KMS-11 (cell line): ENCODE data around the gene CDK14.

Source experiments
- H2AFZ ChIP-seq: fragments of 200-600 bp; sonication (generic); 2 replicates; pipeline ENCODE4 v1.6.1; 2016; ENCODE audit warnings: antibody characterized with exemption, mixed run types, low read depth
- H3K27ac ChIP-seq: fragments of 200-600 bp; sonication (generic); 2 replicates; pipeline ENCODE4 v1.6.1; 2016; ENCODE audit warnings: mild to moderate bottlenecking, mixed run types
- H3K27me3 ChIP-seq: fragments of 200-600 bp; sonication (generic); 2 replicates; pipeline ENCODE4 v1.6.1; 2017; ENCODE audit warnings: mild to moderate bottlenecking, low read depth, mixed run types, moderate library complexity; ENCODE audit not compliant: insufficient read depth
- H3K36me3 ChIP-seq: fragments of 200-600 bp; sonication (generic); 2 replicates; pipeline ENCODE4 v1.6.1; 2017; ENCODE audit warnings: mild to moderate bottlenecking, mixed run types; ENCODE audit not compliant: insufficient read depth
- H3K4me1 ChIP-seq: fragments of 200-600 bp; sonication (generic); 2 replicates; pipeline ENCODE4 v1.6.1; 2016; ENCODE audit warnings: mild to moderate bottlenecking, low read depth, mixed run types; ENCODE audit not compliant: poor library complexity, severe bottlenecking
- H3K4me2 ChIP-seq: fragments of 200-600 bp; sonication (generic); 2 replicates; pipeline ENCODE4 v1.7.0; 2016; ENCODE audit warnings: mild to moderate bottlenecking, mixed run types
- H3K4me3 ChIP-seq: fragments of 200-600 bp; sonication (generic); IDR thresholded peaks from 2 replicates; pipeline ENCODE4 v1.6.1; 2017; ENCODE audit warnings: low read depth, low read length, mixed read lengths; ENCODE audit not compliant: insufficient read depth
- H3K79me2 ChIP-seq: fragments of 200-600 bp; sonication (generic); 2 replicates; pipeline ENCODE4 v1.6.1; 2016; ENCODE audit warnings: low read depth, mixed run types; ENCODE audit not compliant: insufficient read depth
- H3K9ac ChIP-seq: fragments of 200-600 bp; sonication (generic); 2 replicates; pipeline ENCODE4 v1.6.1; 2016; ENCODE audit warnings: mild to moderate bottlenecking, mixed run types
- H4K20me1 ChIP-seq: fragments of 200-600 bp; sonication (generic); 2 replicates; pipeline ENCODE4 v1.6.1; 2016; ENCODE audit warnings: mild to moderate bottlenecking, mixed run types; ENCODE audit not compliant: insufficient read depth
- TF ChIP-seq, protein P1 (sequence below): fragments of 200-600 bp; sonication (generic); conservative IDR thresholded peaks from 2 replicates; pipeline ENCODE4 v1.6.1; 2017; ENCODE audit warnings: low read depth, mild to moderate bottlenecking, antibody characterized with exemption, low read length, moderate library complexity, mixed read lengths

Gene CDK14

DNA sequence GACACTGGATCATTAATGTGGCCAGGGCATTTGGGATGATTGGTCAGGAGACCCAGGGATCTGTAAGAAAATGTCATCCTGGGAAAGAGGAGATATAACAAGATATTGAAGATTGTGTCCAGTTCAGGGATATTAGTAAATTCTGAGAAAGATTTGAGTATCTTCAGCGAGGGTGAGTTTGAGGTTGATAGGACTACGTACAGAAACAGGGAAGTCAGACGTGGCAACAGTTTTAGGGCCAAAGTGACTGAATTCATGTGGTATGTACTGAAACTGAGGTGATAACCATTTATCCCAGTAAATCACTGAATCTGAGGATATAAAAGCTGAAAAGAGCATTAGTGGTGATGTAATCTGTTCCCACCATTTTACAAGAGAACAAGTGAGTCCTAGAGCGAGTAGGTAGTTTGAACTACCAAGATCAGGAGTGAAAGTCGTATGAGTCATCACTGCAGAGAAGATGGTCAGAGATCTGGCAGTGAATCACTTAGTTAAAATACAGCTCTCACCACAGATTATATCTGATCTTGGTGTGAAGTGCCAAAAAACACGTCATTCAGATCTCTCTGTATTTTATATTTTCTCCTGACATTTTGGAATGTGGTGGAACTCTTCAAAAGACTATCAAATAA lies 220.5 kb downstream of the CDK14 start:
- Histone ChIP-seq H2AFZ (no peak overlapping the region), H4K20me1 (peaks cover 3% of the 10 kb centered on the region; the same call in 1 of the 2 replicates), H3K4me3 (no peak overlapping the region), H3K27ac (peak overlapping the region; percentile 10; the same call in 1 of the 2 replicates), H3K9ac (no peak overlapping the region), H3K4me1 (peaks cover 44% of the 10 kb centered on the region), H3K79me2 (peaks cover 54% of the 10 kb centered on the region), H3K36me3 (0 out of 2 replicates have a peak, but pooled peaks cover 4% of the 10 kb centered on the region), H3K27me3 (no peaks in the 10 kb centered on the region), H3K4me2 (peak overlapping the region; percentile 42; the same call in 1 of the 2 replicates)
- TF ChIP-seq, protein P1, sequence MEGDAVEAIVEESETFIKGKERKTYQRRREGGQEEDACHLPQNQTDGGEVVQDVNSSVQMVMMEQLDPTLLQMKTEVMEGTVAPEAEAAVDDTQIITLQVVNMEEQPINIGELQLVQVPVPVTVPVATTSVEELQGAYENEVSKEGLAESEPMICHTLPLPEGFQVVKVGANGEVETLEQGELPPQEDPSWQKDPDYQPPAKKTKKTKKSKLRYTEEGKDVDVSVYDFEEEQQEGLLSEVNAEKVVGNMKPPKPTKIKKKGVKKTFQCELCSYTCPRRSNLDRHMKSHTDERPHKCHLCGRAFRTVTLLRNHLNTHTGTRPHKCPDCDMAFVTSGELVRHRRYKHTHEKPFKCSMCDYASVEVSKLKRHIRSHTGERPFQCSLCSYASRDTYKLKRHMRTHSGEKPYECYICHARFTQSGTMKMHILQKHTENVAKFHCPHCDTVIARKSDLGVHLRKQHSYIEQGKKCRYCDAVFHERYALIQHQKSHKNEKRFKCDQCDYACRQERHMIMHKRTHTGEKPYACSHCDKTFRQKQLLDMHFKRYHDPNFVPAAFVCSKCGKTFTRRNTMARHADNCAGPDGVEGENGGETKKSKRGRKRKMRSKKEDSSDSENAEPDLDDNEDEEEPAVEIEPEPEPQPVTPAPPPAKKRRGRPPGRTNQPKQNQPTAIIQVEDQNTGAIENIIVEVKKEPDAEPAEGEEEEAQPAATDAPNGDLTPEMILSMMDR, result no peak

DNA sequence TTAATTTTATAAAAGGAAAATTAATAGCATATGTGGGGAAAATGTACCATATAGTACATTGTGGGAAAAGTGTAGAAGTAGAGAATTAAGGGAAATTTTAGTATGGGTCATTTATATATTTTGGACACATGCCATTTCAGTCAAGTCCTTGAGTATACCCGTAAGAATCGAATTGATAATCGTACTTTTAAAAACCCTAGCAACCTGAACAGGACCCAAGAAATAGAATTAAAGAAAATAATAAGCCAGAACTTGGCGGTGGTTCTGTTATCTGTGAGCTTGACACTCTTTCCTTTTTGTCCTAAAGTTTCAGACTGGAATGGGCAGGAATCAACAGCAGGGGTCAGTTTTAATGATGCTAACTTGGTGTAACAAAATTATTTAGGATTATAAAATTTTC lies 221.0 kb downstream of the CDK14 start:
- Histone ChIP-seq H3K4me1 (peaks cover 44% of the 10 kb centered on the region), H2AFZ (no peak overlapping the region), H3K4me3 (no peak overlapping the region), H3K9ac (no peak overlapping the region), H3K27ac (0 out of 2 replicates have a peak overlapping the region, but pooled peaks have one; percentile 10), H3K27me3 (no peaks in the 10 kb centered on the region), H3K36me3 (0 out of 2 replicates have a peak, but pooled peaks cover 4% of the 10 kb centered on the region), H3K4me2 (peak overlapping the region; percentile 20; the same call in 1 of the 2 replicates), H3K79me2 (peaks cover 59% of the 10 kb centered on the region), H4K20me1 (peaks cover 3% of the 10 kb centered on the region; the same call in 1 of the 2 replicates)
- TF ChIP-seq, protein P1, result no peak

DNA sequence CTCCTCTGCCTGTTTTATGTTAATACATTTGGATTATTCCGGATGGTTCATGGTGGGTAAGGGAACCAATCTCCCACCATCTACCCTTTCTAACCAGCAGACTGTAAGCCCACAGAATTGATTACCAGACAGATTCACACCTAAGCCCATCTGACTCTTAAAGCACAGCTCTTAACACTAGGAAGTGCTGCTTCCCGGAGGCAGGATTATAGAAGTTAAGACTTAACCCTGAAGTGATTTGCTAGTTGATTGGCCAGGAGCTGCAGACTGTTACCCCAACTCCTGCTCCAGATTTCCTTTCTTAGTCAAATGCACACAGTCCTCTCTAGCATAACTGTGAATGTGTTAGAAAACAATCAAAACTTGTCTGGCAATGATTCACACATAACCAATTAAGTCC lies 221.7 kb downstream of the CDK14 start:
- Histone ChIP-seq H2AFZ (no peak overlapping the region), H3K27me3 (no peaks in the 10 kb centered on the region), H3K4me2 (peak overlapping the region; percentile 20; the same call in 1 of the 2 replicates), H3K27ac (no peak overlapping the region), H3K36me3 (0 out of 2 replicates have a peak, but pooled peaks cover 4% of the 10 kb centered on the region), H4K20me1 (peaks cover 3% of the 10 kb centered on the region; the same call in 1 of the 2 replicates), H3K79me2 (peaks cover 66% of the 10 kb centered on the region), H3K4me1 (peaks cover 44% of the 10 kb centered on the region), H3K9ac (no peak overlapping the region), H3K4me3 (no peak overlapping the region)
- TF ChIP-seq, protein P1, result no peak

DNA sequence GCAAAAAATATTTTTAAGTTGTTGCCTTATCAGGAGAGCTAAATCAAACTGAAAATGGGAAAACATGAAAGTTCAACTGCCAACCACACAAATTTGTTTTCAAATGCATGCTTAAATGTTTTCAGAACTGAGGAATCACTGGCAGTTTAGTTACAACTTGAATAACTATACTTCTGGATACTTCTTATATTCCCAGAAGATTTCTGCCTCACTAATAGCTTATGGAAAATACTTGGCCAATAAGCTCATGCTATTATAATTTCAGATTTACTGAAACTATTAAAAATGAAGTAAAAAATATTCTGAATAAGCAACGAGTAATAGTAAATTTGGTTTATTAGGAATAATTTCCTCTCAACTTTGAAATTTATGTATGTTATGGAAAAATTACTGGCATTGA lies 222.2 kb downstream of the CDK14 start:
- no peak overlapping the region for H3K9ac ChIP-seq
- no peaks in the 10 kb centered on the region for H3K27me3 ChIP-seq
- no peak overlapping the region for H3K4me3 ChIP-seq
- H2AFZ ChIP-seq, result no peak overlapping the region
- 0 out of 2 replicates have a peak, but pooled peaks cover 4% of the 10 kb centered on the region for H3K36me3 ChIP-seq
- H3K79me2 ChIP-seq, result peaks cover 69% of the 10 kb centered on the region
- no peak overlapping the region for H3K27ac ChIP-seq
- H3K4me1 ChIP-seq, result peaks cover 44% of the 10 kb centered on the region
- peak overlapping the region; percentile 20; the same call in 1 of the 2 replicates for H3K4me2 ChIP-seq
- TF ChIP-seq, protein P1, result no peak
- H4K20me1 ChIP-seq, result peaks cover 3% of the 10 kb centered on the region; the same call in 1 of the 2 replicates
